Esophagus squamous epithelium (tissue), 5 donors: ENCODE results near the gene ARHGDIA. TPM values are rescaled to one million over a fixed set of nuclear protein-coding genes. Genes with fewer than 3 reads are reported as not detected.

ENCODE experiments used
- DNase-seq: peaks from one replicate; lab custom pipeline; 2025; lab: John Stamatoyannopoulos, UW
- H3K27ac ChIP-seq, 4 donors: fragments of 200-600 bp; sonication (generic); one replicate each; pipeline ENCODE4 v1.5.1; 2016 to 2019; ENCODE audit warnings: mild to moderate bottlenecking in 1 of 4
- H3K27me3 ChIP-seq, 4 donors: fragments of 200-600 bp; sonication (generic); 1 replicate in 3 of 4; 2 replicates in 1 of 4; pipeline versions ENCODE4 v1.5.1 to v1.6.0; 2017 to 2021; ENCODE audit warnings: antibody characterized with exemption in 1 of 4
- H3K36me3 ChIP-seq, 3 donors: fragments of 200-600 bp; sonication (generic); one replicate each; pipeline ENCODE4 v1.5.1; 2016 to 2019
- H3K4me1 ChIP-seq, 3 donors: fragments of 200-600 bp; sonication (generic); one replicate each; pipeline ENCODE4 v1.5.1; 2017 to 2019
- H3K4me3 ChIP-seq, 4 donors: fragments of 200-600 bp; sonication (generic); 1 replicate in 3 of 4; 2 replicates in 1 of 4; pipeline ENCODE4 v1.5.1; 2016 to 2019; ENCODE audit warnings: mild to moderate bottlenecking in 2 of 4, moderate library complexity in 1 of 4
- H3K9me3 ChIP-seq, 3 donors: fragments of 200-600 bp; sonication (generic); one replicate each; pipeline ENCODE4 v1.5.1; 2016 to 2019
- CTCF ChIP-seq, 6 experiments: fragments of 450-650 bp in 4 of 6; fragments of 200-600 bp in 2 of 6; sonication (generic) in 2 of 6; IDR thresholded peaks; one replicate each; pipeline ENCODE4 v1.5.1; 2016 to 2019; ENCODE audit warnings: antibody characterized with exemption in 6 of 6, mild to moderate bottlenecking in 4 of 6, moderate library complexity in 4 of 6
- POLR2A ChIP-seq, 4 donors: fragments of 450-650 bp; IDR thresholded peaks; one replicate each; pipeline ENCODE4 v1.6.1; 2017; ENCODE audit warnings: antibody characterized with exemption in 4 of 4, mild to moderate bottlenecking in 4 of 4, moderate library complexity in 3 of 4
- WGBS, 2 donors: methylation state at CpG; one replicate each; pipeline ENCODE4 v1.1.5; 2018; 5-methylcytosine and 5-hydroxymethylcytosine counted together
- intact Hi-C: fragments of 100-400 bp; cut with DNase I; formaldehyde crosslinking; loops from one replicate; pipeline ENCODE4 v1.15.0; 2022
- total RNA-seq, 4 donors: library from RNA; depleted of rRNA; stranded (reverse); fragments of >200 nt; gene quantifications; one replicate each; pipeline ENCODE4 v1.1.0, GENCODE V29; 2016
- donor health status: DM: yes; HTN: yes; CAD: no.

ARHGDIA gene
- total RNA-seq, 4 donors from 2014 or later = 166 to 239 (median 176) TPM

GRCh38 chr17:81828656-81829055 is 42.5 kb downstream of the ARHGDIA start:
- H3K4me1 ChIP-seq = peaks cover 30 to 73% (median 32%) of the 10 kb centered on the region in 3 donors
- TF ChIP-seq CTCF (IDR thresholded peaks at IDR 0.05) (no peak), POLR2A (IDR thresholded peaks at IDR 0.05) (no peak)
- H3K4me3 ChIP-seq = no peak overlapping the region
- WGBS, 2 donors = 69 to 81% methylated on average over 5 to 7 of the region's 7 CpGs
- no peak for DNase-seq
- no peak overlapping the region for H3K27ac ChIP-seq
- no peaks in the 10 kb centered on the region for H3K27me3 ChIP-seq
- H3K9me3 ChIP-seq = no peaks in the 10 kb centered on the region
- intact Hi-C loops = no loop called here
- peaks cover 0 to 10% (median 0%) of the 10 kb centered on the region in 3 donors for H3K36me3 ChIP-seq

- peaks cover 0 to 24% (median 0%) of the 10 kb centered on the region in 3 donors for H3K36me3 ChIP-seq
- H3K4me3 ChIP-seq = no peak overlapping the region
- no peak for DNase-seq
- peaks cover 38 to 78% (median 40%) of the 10 kb centered on the region in 3 donors for H3K4me1 ChIP-seq
- TF ChIP-seq CTCF (IDR thresholded peaks at IDR 0.05) = no peak
- no peak for TF ChIP-seq POLR2A (IDR thresholded peaks at IDR 0.05)
- H3K9me3 ChIP-seq = no peaks in the 10 kb centered on the region
- no peaks in the 10 kb centered on the region for H3K27me3 ChIP-seq
- no peak overlapping the region for H3K27ac ChIP-seq
- WGBS, 2 donors = 74 to 86% methylated on average over 6 of the region's 11 CpGs
- intact Hi-C loops = no loop called here
Observed at GRCh38 chr17:81825841-81826466, 45.2 kb downstream of the ARHGDIA start.

- H3K27ac ChIP-seq = no peak overlapping the region
- WGBS, 2 donors = 78 to 100% methylated on average over 1 to 6 of the region's 11 CpGs
- DNase-seq = no peak
- peaks cover 0 to 24% (median 0%) of the 10 kb centered on the region in 3 donors for H3K36me3 ChIP-seq
- H3K4me1 ChIP-seq = peaks cover 34 to 65% (median 38%) of the 10 kb centered on the region in 3 donors
- no peak overlapping the region for H3K4me3 ChIP-seq
- H3K9me3 ChIP-seq = no peaks in the 10 kb centered on the region
- peaks cover 0 to 5% (median 0%) of the 10 kb centered on the region in 4 donors for H3K27me3 ChIP-seq
- intact Hi-C loops = no loop called here
- TF ChIP-seq CTCF (IDR thresholded peaks at IDR 0.05) (no peak), POLR2A (IDR thresholded peaks at IDR 0.05) (no peak)
Observed at GRCh38 chr17:81824595-81824994, 46.5 kb downstream of the ARHGDIA start.

GRCh38 chr17:81823820-81824550 is 47.2 kb downstream of the ARHGDIA start:
- DNase-seq = no peak
- intact Hi-C loops = no loop called here
- Histone ChIP-seq H3K27ac (peak overlapping the region in 1 of 4 donors; percentile 6), H3K9me3 (no peaks in the 10 kb centered on the region), H3K4me1 (peaks cover 30 to 59% (median 34%) of the 10 kb centered on the region in 3 donors), H3K4me3 (no peak overlapping the region), H3K27me3 (peaks cover 0 to 9% (median 0%) of the 10 kb centered on the region in 4 donors), H3K36me3 (peaks cover 0 to 24% (median 0%) of the 10 kb centered on the region in 3 donors)
- TF ChIP-seq POLR2A (IDR thresholded peaks at IDR 0.05) (no peak), CTCF (IDR thresholded peaks at IDR 0.05) (no peak)
- 51 to 56% methylated on average over 8 to 9 of the region's 33 CpGs for WGBS, 2 donors
